HG02970 (cell line): ENCODE results near the gene ARFGAP1.

ENCODE experiments used
- ATAC-seq: cut with Tn5 transposase; IDR thresholded peaks from one replicate; pipeline ENCODE4 v1.9.1; 2021; ENCODE audit warnings: mild to moderate bottlenecking, moderate library complexity, moderate number of reproducible peaks; ENCODE audit not compliant: unreplicated experiment, low FRiP score

The ARFGAP1 gene

GRCh38 chr20:63289311-63290135 lies 16.9 kb downstream of the ARFGAP1 start:
- ATAC-seq: no peak

DNA sequence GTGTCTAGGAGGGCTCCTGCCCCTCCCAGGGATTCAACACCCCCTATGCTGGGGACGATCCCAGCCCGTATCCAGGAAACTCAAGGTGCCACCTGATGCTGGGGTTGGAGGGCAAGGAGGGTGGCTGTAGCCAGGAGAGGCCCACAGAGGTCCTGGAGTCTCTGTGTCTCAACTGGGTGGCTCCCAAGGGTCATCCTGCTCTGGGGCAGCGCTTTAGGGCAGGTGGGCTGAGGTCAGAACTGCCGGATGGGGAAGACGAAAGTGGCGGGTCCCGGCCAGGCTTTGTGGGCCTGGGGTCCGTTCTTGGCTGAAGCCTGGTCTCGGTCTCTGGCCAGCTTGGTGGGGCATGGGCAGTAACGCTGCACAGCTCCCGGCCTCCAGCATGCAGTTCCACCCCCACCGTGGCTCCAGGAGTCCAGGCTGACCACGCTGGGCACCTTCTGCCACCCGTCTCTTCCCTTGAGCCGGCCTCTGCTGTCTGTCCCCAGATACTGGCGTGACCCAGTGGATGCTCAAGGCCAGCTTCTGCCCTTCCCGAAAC lies 17.6 kb downstream of the ARFGAP1 start:
- no peak for ATAC-seq

- ATAC-seq: no peak
Measured at GRCh38 chr20:63290677-63291472, 18.3 kb downstream of the ARFGAP1 start.

DNA sequence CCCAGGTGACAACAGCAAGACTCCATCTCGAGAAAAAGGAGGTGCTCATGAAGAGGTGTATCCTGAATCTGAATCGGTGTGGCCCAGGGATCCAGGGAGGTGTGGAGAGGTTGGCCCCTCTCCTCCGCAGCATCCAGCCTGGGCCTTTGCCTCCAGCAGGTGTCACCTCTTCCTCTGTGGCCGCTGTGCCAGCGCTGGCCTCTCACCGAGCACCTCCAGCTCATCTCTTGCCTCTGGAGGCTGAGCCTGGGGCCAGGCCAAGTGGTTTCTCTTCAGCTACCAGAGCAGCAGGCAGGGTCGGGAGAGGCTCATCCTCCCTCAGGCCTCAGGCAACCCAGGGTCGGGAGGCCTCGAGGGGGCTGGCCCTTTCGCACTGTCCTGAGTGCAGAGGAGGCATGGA lies 19.2 kb downstream of the ARFGAP1 start:
- no peak for ATAC-seq

DNA sequence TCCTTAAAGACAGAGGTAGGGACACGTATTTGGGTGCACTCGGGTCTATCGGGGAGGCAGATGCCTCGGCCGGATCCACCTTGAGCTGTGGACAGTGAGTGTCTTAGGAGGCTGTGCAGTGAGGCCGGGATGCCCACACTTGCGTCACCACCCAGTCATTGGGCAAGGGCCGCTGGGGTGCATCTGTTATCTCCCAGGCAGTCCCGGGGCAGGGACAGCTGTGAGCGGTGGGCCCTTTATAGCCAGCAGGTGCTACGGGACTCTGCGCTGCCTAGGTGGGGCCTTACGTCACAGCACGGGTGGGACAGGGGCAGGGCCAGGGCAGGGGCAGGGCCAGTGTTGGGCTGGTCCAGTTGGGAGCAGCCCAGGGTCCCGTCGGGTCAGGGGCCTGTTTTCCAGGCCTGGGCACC lies 19.7 kb downstream of the ARFGAP1 start:
- no peak for ATAC-seq

DNA sequence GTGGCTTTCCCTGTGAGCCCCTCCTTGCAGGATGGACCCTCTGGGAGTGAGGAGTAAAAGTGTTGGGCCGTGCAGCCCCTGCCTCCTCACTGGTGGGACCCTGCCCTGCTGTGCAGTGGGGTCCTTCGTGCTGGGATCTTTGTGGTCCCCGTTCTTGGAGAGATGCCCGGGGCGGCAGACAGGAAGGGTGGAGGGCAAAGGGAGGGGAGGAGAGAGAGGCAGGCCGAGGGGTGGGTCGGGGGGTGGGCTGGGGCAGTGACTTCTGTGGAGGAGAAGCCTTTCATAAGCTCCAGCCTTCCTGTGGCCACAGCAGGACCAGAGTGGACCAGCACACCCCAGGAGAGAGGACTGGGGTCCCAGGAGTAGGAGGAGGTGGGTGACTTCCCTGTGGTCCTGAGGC lies 20.3 kb downstream of the ARFGAP1 start, which contains the start of gene COL20A1:
COL20A1 (plus strand) TSS at position 283 of the 400 bp plus-strand sequence. CDS start 1,922 bp downstream, outside the sequence.
- no peak for ATAC-seq

- no peak for ATAC-seq
Measured at GRCh38 chr20:63293456-63293855, 20.8 kb downstream of the ARFGAP1 start.

GRCh38 chr20:63293871-63294535 lies 21.4 kb downstream of the ARFGAP1 start:
- no peak for ATAC-seq

GRCh38 chr20:63294536-63294900 lies 21.9 kb downstream of the ARFGAP1 start:
- no peak for ATAC-seq

GRCh38 chr20:63295018-63295417 lies 22.4 kb downstream of the ARFGAP1 start:
- ATAC-seq: no peak

GRCh38 chr20:63295422-63295821 lies 22.8 kb downstream of the ARFGAP1 start:
- no peak for ATAC-seq

GRCh38 chr20:63295846-63296245 lies 23.2 kb downstream of the ARFGAP1 start:
- no peak for ATAC-seq

DNA sequence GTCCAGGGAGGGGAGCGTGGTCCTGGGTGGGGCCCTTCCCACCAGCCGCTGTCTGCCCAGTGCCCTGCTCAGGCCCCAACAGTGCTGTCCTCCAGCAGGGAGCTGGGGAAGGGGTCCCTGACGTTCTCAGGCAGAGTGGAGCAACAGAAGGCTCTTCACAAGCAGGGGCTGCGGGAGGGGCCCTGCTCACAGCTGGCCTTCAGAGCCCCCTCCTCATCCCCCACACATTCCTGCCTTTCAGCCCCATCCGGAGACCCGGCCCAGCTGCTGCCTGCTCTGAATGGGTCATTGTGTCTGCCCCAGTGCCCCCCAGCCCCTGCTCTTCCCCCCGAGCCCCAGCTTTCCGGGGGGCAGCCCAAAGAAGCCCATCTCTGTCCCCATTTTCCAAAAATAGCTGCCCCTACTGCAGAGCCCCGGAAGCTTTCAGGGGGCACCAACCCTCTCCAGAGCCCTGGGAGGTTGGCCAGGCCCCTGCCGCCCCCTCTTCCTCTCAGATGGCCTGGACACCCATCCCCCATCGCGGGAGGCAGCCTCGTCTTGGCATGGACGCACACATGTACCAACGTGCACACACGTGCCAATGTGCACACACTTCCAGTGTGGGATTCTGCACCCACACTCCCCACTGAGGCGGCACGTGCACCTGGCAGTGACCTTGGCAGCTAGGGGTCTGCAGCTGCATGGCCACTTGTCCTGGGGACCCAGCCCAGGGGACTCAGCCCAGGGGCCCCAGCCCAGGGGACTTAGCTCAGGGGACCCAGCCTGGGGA lies 24.1 kb downstream of the ARFGAP1 start:
- ATAC-seq: no peak

GRCh38 chr20:63297371-63297781 lies 24.8 kb downstream of the ARFGAP1 start:
- no peak for ATAC-seq

GRCh38 chr20:63297796-63298572 lies 25.4 kb downstream of the ARFGAP1 start:
- no peak for ATAC-seq

GRCh38 chr20:63298731-63299312 lies 26.2 kb downstream of the ARFGAP1 start:
- no peak for ATAC-seq

DNA sequence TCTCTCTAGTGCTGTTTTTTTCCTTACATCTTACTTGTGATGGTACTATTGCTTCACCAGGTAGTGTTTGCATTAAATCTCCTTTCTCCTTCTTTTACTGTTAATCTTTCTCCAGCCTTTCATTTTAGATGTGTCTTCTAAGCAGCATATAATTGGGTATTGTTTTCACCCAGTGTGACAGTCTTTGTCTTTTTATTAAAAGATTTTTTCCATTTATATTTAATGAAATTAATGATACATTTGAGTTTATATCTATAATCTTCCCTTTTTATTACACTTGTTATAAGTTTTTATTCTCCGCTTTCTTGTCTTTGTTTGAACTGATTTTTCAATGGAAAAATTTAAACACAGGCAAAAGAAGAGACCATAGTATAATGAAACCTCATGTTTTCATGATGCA lies 29.1 kb downstream of the ARFGAP1 start:
- no peak for ATAC-seq

- ATAC-seq: no peak
Measured at GRCh38 chr20:63303095-63303666, 30.6 kb downstream of the ARFGAP1 start.

- no peak for ATAC-seq
Measured at GRCh38 chr20:63305393-63305792, 32.8 kb downstream of the ARFGAP1 start.
